ENCODE results near the gene SIGLEC1.

SIGLEC1 gene

GRCh38 chr20:3679749-3680700 lies 32.4 kb downstream of the SIGLEC1 start:
- DNase-seq (ENCODE audit: low read depth), result peak; percentile 70

- DNase-seq (ENCODE audit: low read depth), result no peak
These were observed 33.3 kb downstream of the SIGLEC1 start for GRCh38 chr20:3678856-3679720.

- no peak for DNase-seq (ENCODE audit: low read depth)
These were observed 34.2 kb downstream of the SIGLEC1 start for GRCh38 chr20:3678198-3678597.

- no peak for DNase-seq (ENCODE audit: low read depth)
These were observed 34.7 kb downstream of the SIGLEC1 start for GRCh38 chr20:3677733-3678132.

GRCh38 chr20:3674995-3675900 lies 37.2 kb downstream of the SIGLEC1 start:
- DNase-seq (ENCODE audit: low read depth), result no peak

- no peak for DNase-seq (ENCODE audit: low read depth)
These were observed 38.0 kb downstream of the SIGLEC1 start for GRCh38 chr20:3674447-3674846.

- no peak for DNase-seq (ENCODE audit: low read depth)
These were observed 39.0 kb downstream of the SIGLEC1 start for GRCh38 chr20:3673221-3674070.

- no peak for DNase-seq (ENCODE audit: low read depth)
These were observed 39.7 kb downstream of the SIGLEC1 start for GRCh38 chr20:3672547-3673171.

- no peak for DNase-seq (ENCODE audit: low read depth)
These were observed 40.3 kb downstream of the SIGLEC1 start for GRCh38 chr20:3671986-3672546.

GRCh38 chr20:3670945-3671344 lies 41.5 kb downstream of the SIGLEC1 start:
- DNase-seq (ENCODE audit: low read depth), result no peak

- peak; percentile 56 for DNase-seq (ENCODE audit: low read depth)
These were observed 41.9 kb downstream of the SIGLEC1 start for GRCh38 chr20:3670511-3670910.

- no peak for DNase-seq (ENCODE audit: low read depth)
These were observed 42.6 kb downstream of the SIGLEC1 start for GRCh38 chr20:3669710-3670367.

- no peak for DNase-seq (ENCODE audit: low read depth)
These were observed 44.9 kb downstream of the SIGLEC1 start for GRCh38 chr20:3667434-3668037.

GRCh38 chr20:3663858-3664257 lies 48.5 kb downstream of the SIGLEC1 start:
- no peak for DNase-seq (ENCODE audit: low read depth)

GRCh38 chr20:3663031-3663701 lies 49.2 kb downstream of the SIGLEC1 start, which contains the start of gene GFRA4:
Gene GFRA4, minus strand, starts transcription at chr20:3663399. Its CDS starts 0 bp downstream, at chr20:3663399.
- DNase-seq (ENCODE audit: low read depth), result no peak

Measured in ELR (cell line).